GM20000 (cell line): ENCODE measurements around the gene RAD23B.

Experiments used
- DNase-seq: peaks from one replicate; pipeline ENCODE4 v3.0.0; 2012; ENCODE audit warnings: low spot score
- TF ChIP-seq, protein P1 (sequence below): IDR thresholded peaks from 2 replicates; pipeline ENCODE4 v1.5.1; 2012; ENCODE audit warnings: mild to moderate bottlenecking, control low read depth; ENCODE audit errors: extremely low read depth, missing control alignments

The RAD23B gene

GRCh38 chr9:107373809-107374208 is 90.7 kb downstream of the RAD23B start:
- TF ChIP-seq, protein P1, sequence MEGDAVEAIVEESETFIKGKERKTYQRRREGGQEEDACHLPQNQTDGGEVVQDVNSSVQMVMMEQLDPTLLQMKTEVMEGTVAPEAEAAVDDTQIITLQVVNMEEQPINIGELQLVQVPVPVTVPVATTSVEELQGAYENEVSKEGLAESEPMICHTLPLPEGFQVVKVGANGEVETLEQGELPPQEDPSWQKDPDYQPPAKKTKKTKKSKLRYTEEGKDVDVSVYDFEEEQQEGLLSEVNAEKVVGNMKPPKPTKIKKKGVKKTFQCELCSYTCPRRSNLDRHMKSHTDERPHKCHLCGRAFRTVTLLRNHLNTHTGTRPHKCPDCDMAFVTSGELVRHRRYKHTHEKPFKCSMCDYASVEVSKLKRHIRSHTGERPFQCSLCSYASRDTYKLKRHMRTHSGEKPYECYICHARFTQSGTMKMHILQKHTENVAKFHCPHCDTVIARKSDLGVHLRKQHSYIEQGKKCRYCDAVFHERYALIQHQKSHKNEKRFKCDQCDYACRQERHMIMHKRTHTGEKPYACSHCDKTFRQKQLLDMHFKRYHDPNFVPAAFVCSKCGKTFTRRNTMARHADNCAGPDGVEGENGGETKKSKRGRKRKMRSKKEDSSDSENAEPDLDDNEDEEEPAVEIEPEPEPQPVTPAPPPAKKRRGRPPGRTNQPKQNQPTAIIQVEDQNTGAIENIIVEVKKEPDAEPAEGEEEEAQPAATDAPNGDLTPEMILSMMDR = no peak
- no peak for DNase-seq

DNA sequence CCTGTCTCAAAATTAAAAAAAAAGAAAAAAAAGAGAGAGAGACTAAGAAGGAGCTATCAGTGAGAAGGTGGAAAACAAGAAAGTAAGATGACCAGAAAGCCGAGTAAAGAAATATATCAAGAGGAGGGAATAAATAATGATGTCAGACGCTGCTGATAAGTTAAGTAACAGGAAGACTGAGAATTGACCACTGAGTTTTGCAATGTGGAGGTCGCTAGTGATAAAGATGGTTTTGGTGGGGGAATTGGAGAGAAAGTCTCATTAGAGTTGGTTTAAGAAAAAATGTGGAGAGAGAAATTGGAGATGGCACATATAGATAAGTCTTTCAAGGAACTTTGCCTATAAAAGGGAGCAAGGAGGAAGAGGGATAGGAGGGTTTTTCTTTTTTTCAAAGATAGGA is 91.9 kb downstream of the RAD23B start:
- no peak for DNase-seq
- TF ChIP-seq, protein P1 = no peak

- TF ChIP-seq, protein P1 = no peak
- DNase-seq = no peak
These were observed 92.7 kb downstream of the RAD23B start for GRCh38 chr9:107375651-107376369.

- no peak for DNase-seq
- TF ChIP-seq, protein P1 = no peak
These were observed 94.9 kb downstream of the RAD23B start for GRCh38 chr9:107378006-107378405.
